ENCODE measurements around the gene TCP1. TPM values are rescaled to one million over a fixed set of nuclear protein-coding genes. Genes with fewer than 3 reads are reported as not detected.
A peak's percentile ranks its signal among the peaks of the same experiment; 100 is the strongest.
"Not testable (repeated sequence)": the region's sequence is repeated elsewhere in the genome, so short reads cannot be mapped to it uniquely, and the experiment has no call there.

The TCP1 gene
- total and polyA plus RNA-seq, 8 donors = 112 to 267 (median 245) TPM

- no peaks in the 10 kb centered on the region for H3K9me3 ChIP-seq
- DNase-seq (no peak), ATAC-seq (no peak)
- H3K27me3 ChIP-seq = no peaks in the 10 kb centered on the region
- no peak overlapping the region for H3K27ac ChIP-seq
- H3K4me1 ChIP-seq = peaks cover 0 to 34% of the 10 kb centered on the region in 2 donors
- intact Hi-C loops (cut with DNase I) = no loop called here
- peaks cover 13 to 88% of the 10 kb centered on the region in 2 donors for H3K36me3 ChIP-seq
- H3K4me3 ChIP-seq = no peak overlapping the region
- no peak for TF ChIP-seq CTCF (IDR thresholded peaks at IDR 0.05)
Measured at GRCh38 chr6:159742165-159742564, 47.2 kb downstream of the TCP1 start.

- Histone ChIP-seq H3K9me3 (no peaks in the 10 kb centered on the region), H3K4me3 (no peak overlapping the region), H3K27ac (peak overlapping the region in 1 of 2 donors; percentile 51), H3K36me3 (peaks cover 13 to 67% of the 10 kb centered on the region in 2 donors), H3K4me1 (peaks cover 0 to 56% of the 10 kb centered on the region in 2 donors), H3K27me3 (no peaks in the 10 kb centered on the region)
- no peak for TF ChIP-seq CTCF (IDR thresholded peaks at IDR 0.05)
- DNase-seq (no peak), ATAC-seq (no peak)
- intact Hi-C loops (cut with DNase I) = no loop called here
Measured at GRCh38 chr6:159739341-159739740, 50.1 kb downstream of the TCP1 start.

GRCh38 chr6:159736908-159737307, 52.5 kb downstream of the TCP1 start:
- Histone ChIP-seq H3K36me3 (peaks cover 0 to 43% of the 10 kb centered on the region in 2 donors), H3K27ac (no peak overlapping the region), H3K9me3 (no peaks in the 10 kb centered on the region), H3K4me3 (no peak overlapping the region), H3K4me1 (peaks cover 0 to 80% of the 10 kb centered on the region in 2 donors), H3K27me3 (no peaks in the 10 kb centered on the region)
- no peak for ATAC-seq
- no peak for TF ChIP-seq CTCF (IDR thresholded peaks at IDR 0.05)
- DNase-seq = no peak
- intact Hi-C loops (cut with DNase I) = no loop called here

GRCh38 chr6:159733395-159733794, 56.0 kb downstream of the TCP1 start:
- H3K27ac ChIP-seq; H3K4me3 ChIP-seq; DNase-seq; H3K27me3 ChIP-seq; ATAC-seq; intact Hi-C loops (cut with DNase I); H3K9me3 ChIP-seq: not testable (repeated sequence)
- peaks cover 0 to 14% of the 10 kb centered on the region in 2 donors for H3K36me3 ChIP-seq
- H3K4me1 ChIP-seq = peaks cover 5 to 94% of the 10 kb centered on the region in 2 donors

GRCh38 chr6:159732550-159732949, 56.9 kb downstream of the TCP1 start:
- ATAC-seq; H3K27ac ChIP-seq; H3K9me3 ChIP-seq; DNase-seq; intact Hi-C loops (cut with DNase I); H3K27me3 ChIP-seq; H3K4me3 ChIP-seq: not testable (repeated sequence)
- peaks cover 5 to 85% of the 10 kb centered on the region in 2 donors for H3K4me1 ChIP-seq
- peaks cover 0 to 10% of the 10 kb centered on the region in 2 donors for H3K36me3 ChIP-seq

- Histone ChIP-seq H3K27me3 (no peaks in the 10 kb centered on the region), H3K27ac (peak overlapping the region in 1 of 2 donors; percentile 99), H3K4me1 (peaks cover 5 to 78% of the 10 kb centered on the region in 2 donors)
Measured at GRCh38 chr6:159730332-159730676, 59.1 kb downstream of the TCP1 start.

More at GRCh38 chr6:159730332-159730676, 59.1 kb downstream of the TCP1 start:
- intact Hi-C loops (cut with DNase I) = no loop called here
- TF ChIP-seq CTCF (IDR thresholded peaks at IDR 0.05) = no peak
- H3K4me3 ChIP-seq = peak overlapping the region in 1 of 2 donors; percentile 94
- no peaks in the 10 kb centered on the region for H3K36me3 ChIP-seq
- DNase-seq (no peak), ATAC-seq (no peak)
- H3K9me3 ChIP-seq = no peaks in the 10 kb centered on the region
